OCI-LY1 (cell line): Measurements from ENCODE around the gene ZCCHC12.

Experiments
- H2AFZ ChIP-seq: fragments of 200-600 bp; sonication (generic), shearing (Covaris generic); 2 replicates; pipeline ENCODE4 v1.6.0; 2014; ENCODE audit warnings: antibody characterized with exemption, mild to moderate bottlenecking, low read length
- H3F3A ChIP-seq: fragments of 200-600 bp; sonication (generic), shearing (Covaris generic); 2 replicates; pipeline ENCODE4 v1.6.0; 2014; ENCODE audit warnings: mild to moderate bottlenecking, antibody characterized with exemption, low read length, moderate library complexity; ENCODE audit not compliant: insufficient read depth
- H3K27ac ChIP-seq: fragments of 200-600 bp; sonication (generic); 2 replicates; pipeline ENCODE4 v1.5.1; 2014; ENCODE audit warnings: low read length, mixed run types, mild to moderate bottlenecking, low read depth; ENCODE audit not compliant: poor library complexity, severe bottlenecking
- H3K27me3 ChIP-seq: fragments of 200-600 bp; sonication (generic); 2 replicates; pipeline ENCODE4 v1.6.0; 2014; ENCODE audit warnings: antibody characterized with exemption, mild to moderate bottlenecking, low read length, moderate library complexity; ENCODE audit not compliant: insufficient read depth
- H3K36me3 ChIP-seq: fragments of 200-600 bp; sonication (generic); 2 replicates; pipeline ENCODE4 v1.6.1; 2014; ENCODE audit warnings: mild to moderate bottlenecking, antibody characterized with exemption, low read length, moderate library complexity, mixed read lengths; ENCODE audit not compliant: insufficient read depth
- H3K4me1 ChIP-seq: fragments of 200-600 bp; sonication (generic); 2 replicates; pipeline ENCODE4 v1.5.1; 2014; ENCODE audit warnings: mild to moderate bottlenecking, low read length, moderate library complexity; ENCODE audit not compliant: insufficient read depth, severe bottlenecking
- H3K4me2 ChIP-seq: fragments of 200-600 bp; sonication (generic), shearing (Covaris generic); 2 replicates; pipeline ENCODE4 v1.6.1; 2014; ENCODE audit warnings: low read length
- H3K4me3 ChIP-seq: fragments of 200-600 bp; sonication (generic); 2 replicates; pipeline ENCODE4 v1.5.1; 2014; ENCODE audit warnings: low read length, low read depth, mild to moderate bottlenecking, mixed read lengths; ENCODE audit not compliant: poor library complexity, severe bottlenecking
- H3K79me2 ChIP-seq: fragments of 200-600 bp; shearing (Covaris generic); 2 replicates; pipeline ENCODE4 v1.6.1; 2016; ENCODE audit warnings: mixed run types, low read length, mixed read lengths; ENCODE audit not compliant: insufficient read depth
- H3K9ac ChIP-seq: fragments of 200-600 bp; sonication (generic), shearing (Covaris generic); 2 replicates; pipeline ENCODE4 v1.6.1; 2014; ENCODE audit warnings: mild to moderate bottlenecking, low read length, mixed read lengths
- H3K9me2 ChIP-seq: fragments of 200-600 bp; sonication (generic), shearing (Covaris generic); 2 replicates; pipeline ENCODE4 v1.6.1; 2014; ENCODE audit warnings: low read depth, mild to moderate bottlenecking, low read length, mixed read lengths
- H3K9me3 ChIP-seq: fragments of 200-600 bp; shearing (Covaris generic); 2 replicates; pipeline ENCODE4 v1.6.1; 2014; ENCODE audit warnings: low read length, mixed read lengths
- H4K20me1 ChIP-seq: fragments of 200-600 bp; sonication (generic), shearing (Covaris generic); 2 replicates; pipeline ENCODE4 v1.6.0; 2016; ENCODE audit warnings: mild to moderate bottlenecking, low read length; ENCODE audit not compliant: insufficient read depth
- CTCF ChIP-seq: fragments of 200-600 bp; sonication (generic), shearing (Covaris generic); IDR thresholded peaks from 2 replicates; pipeline ENCODE4 v1.5.1; 2017; ENCODE audit warnings: mild to moderate bottlenecking, antibody characterized with exemption, low read length, moderate library complexity, mixed read lengths
- EZH2 ChIP-seq: fragments of 200-600 bp; sonication (generic), shearing (Covaris generic); IDR thresholded peaks from 2 replicates; pipeline ENCODE4 v1.8.0; 2017; ENCODE audit warnings: borderline replicate concordance, mixed run types, mild to moderate bottlenecking, antibody characterized with exemption, low read length, moderate library complexity, mixed read lengths

The ZCCHC12 gene

DNA sequence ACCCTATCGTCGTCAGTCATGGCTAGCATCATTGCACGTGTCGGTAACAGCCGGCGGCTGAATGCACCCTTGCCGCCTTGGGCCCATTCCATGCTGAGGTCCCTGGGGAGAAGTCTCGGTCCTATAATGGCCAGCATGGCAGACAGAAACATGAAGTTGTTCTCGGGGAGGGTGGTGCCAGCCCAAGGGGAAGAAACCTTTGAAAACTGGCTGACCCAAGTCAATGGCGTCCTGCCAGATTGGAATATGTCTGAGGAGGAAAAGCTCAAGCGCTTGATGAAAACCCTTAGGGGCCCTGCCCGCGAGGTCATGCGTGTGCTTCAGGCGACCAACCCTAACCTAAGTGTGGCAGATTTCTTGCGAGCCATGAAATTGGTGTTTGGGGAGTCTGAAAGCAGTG is 1.6 kb downstream of the ZCCHC12 start:
- Histone ChIP-seq H3K27ac (no peak overlapping the region), H4K20me1 (no peaks in the 10 kb centered on the region), H3K27me3 (no peaks in the 10 kb centered on the region), H3K9ac (no peak overlapping the region), H3K4me1 (peaks cover 8% of the 10 kb centered on the region), H2AFZ (no peak overlapping the region), H3K36me3 (no peaks in the 10 kb centered on the region), H3K79me2 (no peaks in the 10 kb centered on the region), H3K9me2 (no peaks in the 10 kb centered on the region), H3K4me3 (no peak overlapping the region), H3K4me2 (no peak overlapping the region), H3K9me3 (no peaks in the 10 kb centered on the region), H3F3A (no peaks in the 10 kb centered on the region)
- TF ChIP-seq EZH2 (no peak), CTCF (no peak)

DNA sequence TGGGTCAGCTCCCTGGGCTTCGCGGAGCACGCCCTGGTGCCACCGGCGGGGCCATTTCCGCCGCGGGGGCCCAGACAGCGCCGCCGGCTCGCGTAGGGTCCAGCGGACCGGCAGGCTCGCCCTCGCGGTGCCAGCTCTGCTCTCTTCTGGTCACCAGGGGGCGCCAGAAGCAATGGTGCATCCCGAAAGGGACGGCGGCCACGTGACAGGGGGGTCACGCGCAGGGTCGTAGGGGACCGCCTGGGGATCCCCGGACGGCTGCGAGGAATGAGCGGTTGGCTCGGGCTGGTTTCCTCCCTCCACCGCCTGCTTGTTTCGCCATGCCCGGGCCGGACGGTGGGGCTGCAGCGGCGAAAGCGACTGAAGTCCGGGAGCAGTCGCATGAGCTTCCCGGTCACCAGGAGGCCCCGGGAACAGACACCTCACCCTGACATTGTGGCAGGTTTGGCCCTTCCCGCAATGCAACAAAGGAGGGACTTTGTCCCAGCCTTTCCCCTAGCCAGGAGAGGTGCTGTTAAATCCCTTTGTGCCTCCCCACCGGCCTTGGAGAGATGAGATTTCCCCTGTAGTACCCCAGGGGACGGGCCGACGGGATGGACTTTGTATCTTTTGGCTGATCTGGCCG is 15.8 kb downstream of the ZCCHC12 start:
- no peaks in the 10 kb centered on the region for H3K27me3 ChIP-seq

DNA sequence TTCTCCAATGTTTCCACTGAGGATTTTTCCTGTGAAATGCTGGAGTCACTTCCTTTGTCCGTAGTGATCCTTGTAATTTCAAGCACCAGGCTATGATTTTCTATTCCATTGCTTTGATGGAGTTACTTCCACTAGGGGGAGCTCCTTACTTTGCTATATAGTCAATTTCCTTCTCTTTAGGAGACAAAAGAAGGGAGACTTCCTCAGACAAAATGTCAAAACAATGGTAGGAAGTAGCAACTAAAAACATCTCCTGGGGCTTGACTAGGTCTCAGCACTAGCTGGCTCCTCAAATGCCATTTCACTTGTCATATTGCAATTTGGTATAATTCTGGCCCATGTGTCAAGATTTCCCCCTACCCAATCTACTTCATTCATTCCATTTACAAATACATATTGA is 24.1 kb downstream of the ZCCHC12 start:
- Histone ChIP-seq H3F3A (no peaks in the 10 kb centered on the region), H3K9me3 (no peaks in the 10 kb centered on the region), H3K27me3 (no peaks in the 10 kb centered on the region), H3K4me2 (no peak overlapping the region), H3K4me3 (no peak overlapping the region), H3K9me2 (no peaks in the 10 kb centered on the region), H3K9ac (no peak overlapping the region), H3K79me2 (no peaks in the 10 kb centered on the region), H3K36me3 (no peaks in the 10 kb centered on the region), H3K27ac (no peak overlapping the region), H3K4me1 (no peaks in the 10 kb centered on the region), H2AFZ (no peak overlapping the region), H4K20me1 (no peaks in the 10 kb centered on the region)
- TF ChIP-seq CTCF (peak; percentile 51), EZH2 (no peak)

More for the DNA sequence above, 15.8 kb downstream of the ZCCHC12 start:
- H2AFZ ChIP-seq: peak overlapping the region; percentile 75; the same call in 1 of the 2 replicates
- peaks cover 10% of the 10 kb centered on the region for H3K4me1 ChIP-seq
- H3F3A ChIP-seq: no peaks in the 10 kb centered on the region
- H4K20me1 ChIP-seq: no peaks in the 10 kb centered on the region
- peak overlapping the region; percentile 46; the same call in 1 of the 2 replicates for H3K9ac ChIP-seq
- H3K79me2 ChIP-seq: no peaks in the 10 kb centered on the region
- peak overlapping the region; percentile 64 for H3K4me3 ChIP-seq
- no peaks in the 10 kb centered on the region for H3K9me3 ChIP-seq
- no peaks in the 10 kb centered on the region for H3K9me2 ChIP-seq
- H3K27ac ChIP-seq: no peak overlapping the region
- H3K4me2 ChIP-seq: peak overlapping the region; percentile 83
- TF ChIP-seq CTCF (peak; percentile 47), EZH2 (no peak)
- H3K36me3 ChIP-seq: no peaks in the 10 kb centered on the region
